Lower leg skin (tissue), 4 donors: ENCODE measurements around the gene RHBDD2. TPM values are rescaled to one million over a fixed set of nuclear protein-coding genes. Genes with fewer than 3 reads are reported as not detected.
"Not testable (repeated sequence)": the region's sequence is repeated elsewhere in the genome, so short reads cannot be mapped to it uniquely, and the experiment has no call there.

Experiments used
- DNase-seq, 2 donors: peaks; one replicate each; pipeline ENCODE4 v3.0.0-alpha.2; 2019; ENCODE audit warnings: low spot score in 2 of 2
- H3K4me3 ChIP-seq: fragments of 200-600 bp; sonication (generic); 2 replicates; pipeline ENCODE4 v1.5.1; 2017; ENCODE audit warnings: mild to moderate bottlenecking, low read depth; ENCODE audit not compliant: poor library complexity, severe bottlenecking
- CTCF ChIP-seq, 3 donors: fragments of 450-650 bp; IDR thresholded peaks; one replicate each; pipeline ENCODE4 v1.5.1; 2016; ENCODE audit warnings: antibody characterized with exemption in 3 of 3, mild to moderate bottlenecking in 3 of 3, moderate library complexity in 2 of 3
- POLR2A ChIP-seq, 2 donors: fragments of 450-650 bp; IDR thresholded peaks; one replicate each; pipeline ENCODE4 v1.6.1; 2016 to 2017; ENCODE audit warnings: antibody characterized with exemption in 2 of 2, mild to moderate bottlenecking in 1 of 2, moderate library complexity in 1 of 2
- WGBS, 2 donors: methylation state at CpG; one replicate each; pipeline ENCODE4 v1.1.5; 2018; 5-methylcytosine and 5-hydroxymethylcytosine counted together
- intact Hi-C: fragments of 100-400 bp; cut with DNase I; formaldehyde crosslinking; loops from one replicate; pipeline ENCODE4 v1.15.0; 2023; ENCODE audit warnings: low total_unique reads
- total RNA-seq, 4 donors: library from RNA; depleted of rRNA; stranded (reverse); fragments of >200 nt; gene quantifications; one replicate each; pipeline ENCODE4 v1.1.0, GENCODE V29; 2016

Gene RHBDD2
- total RNA-seq, 4 donors from 2014 or later, result 34.7 to 50.0 (median 41.4) TPM

GRCh38 chr7:75861636-75862035 is 17.2 kb upstream of the RHBDD2 start:
- intact Hi-C loops, result loop anchor here (10.0 kb wide), 2 partner anchors 63 to 273 kb away; no protein-coding TSS in a partner anchor
- WGBS, 2 donors, result 50% methylated on average over 4 of the region's 4 CpGs
- TF ChIP-seq CTCF (IDR thresholded peaks at IDR 0.05), result no peak
- no peak for TF ChIP-seq POLR2A (IDR thresholded peaks at IDR 0.05)
- no peak overlapping the region for H3K4me3 ChIP-seq
- DNase-seq, result no peak

GRCh38 chr7:75864251-75864650 is 14.6 kb upstream of the RHBDD2 start:
- DNase-seq, result not testable (repeated sequence)

GRCh38 chr7:75866114-75866488 is 12.7 kb upstream of the RHBDD2 start:
- WGBS, 2 donors, result 48 to 52% methylated on average over 5 of the region's 5 CpGs

More at GRCh38 chr7:75864251-75864650, 14.6 kb upstream of the RHBDD2 start:
- 96% methylated on average over 4 of the region's 4 CpGs for WGBS, 2 donors
- intact Hi-C loops, result loop anchor here (10.0 kb wide), 2 partner anchors 61 to 271 kb away; no protein-coding TSS in a partner anchor
- H3K4me3 ChIP-seq, result not testable (repeated sequence)

GRCh38 chr7:75866489-75867389 is 12.1 kb upstream of the RHBDD2 start:
- DNase-seq, result peak; percentile 41 to 88
- 38 to 49% methylated on average over 14 to 15 of the region's 19 CpGs for WGBS, 2 donors
- intact Hi-C loops, result loop anchor here (5.0 to 10.0 kb wide), 3 partner anchors 58 to 268 kb away; no protein-coding TSS in a partner anchor
- no peak for TF ChIP-seq POLR2A (IDR thresholded peaks at IDR 0.05)
- no peak for TF ChIP-seq CTCF (IDR thresholded peaks at IDR 0.05)
- no peak overlapping the region for H3K4me3 ChIP-seq

More at GRCh38 chr7:75866114-75866488, 12.7 kb upstream of the RHBDD2 start:
- no peak for DNase-seq
- intact Hi-C loops, result loop anchor here (5.0 to 10.0 kb wide), 3 partner anchors 59 to 269 kb away; no protein-coding TSS in a partner anchor
- no peak for TF ChIP-seq POLR2A (IDR thresholded peaks at IDR 0.05)
- TF ChIP-seq CTCF (IDR thresholded peaks at IDR 0.05), result no peak
- no peak overlapping the region for H3K4me3 ChIP-seq

GRCh38 chr7:75867390-75867717 is 11.5 kb upstream of the RHBDD2 start:
- TF ChIP-seq POLR2A (IDR thresholded peaks at IDR 0.05), result no peak
- no peak for TF ChIP-seq CTCF (IDR thresholded peaks at IDR 0.05)
- WGBS, 2 donors, result 58 to 59% methylated on average over 4 of the region's 4 CpGs
- DNase-seq, result no peak
- intact Hi-C loops, result loop anchor here (5.0 to 10.0 kb wide), 3 partner anchors 57 to 267 kb away; no protein-coding TSS in a partner anchor
- H3K4me3 ChIP-seq, result no peak overlapping the region

- TF ChIP-seq POLR2A (IDR thresholded peaks at IDR 0.05) (no peak), CTCF (IDR thresholded peaks at IDR 0.05) (no peak)
- H3K4me3 ChIP-seq, result no peak overlapping the region
- intact Hi-C loops, result loop anchor here (5.0 to 10.0 kb wide), 3 partner anchors 57 to 267 kb away; no protein-coding TSS in a partner anchor
- WGBS, 2 donors, result 95% methylated on average over 2 of the region's 2 CpGs
- no peak for DNase-seq
Observed at GRCh38 chr7:75868153-75868552, 10.7 kb upstream of the RHBDD2 start.
